ENCODE data around the gene STRA6.

Gene STRA6

DNA sequence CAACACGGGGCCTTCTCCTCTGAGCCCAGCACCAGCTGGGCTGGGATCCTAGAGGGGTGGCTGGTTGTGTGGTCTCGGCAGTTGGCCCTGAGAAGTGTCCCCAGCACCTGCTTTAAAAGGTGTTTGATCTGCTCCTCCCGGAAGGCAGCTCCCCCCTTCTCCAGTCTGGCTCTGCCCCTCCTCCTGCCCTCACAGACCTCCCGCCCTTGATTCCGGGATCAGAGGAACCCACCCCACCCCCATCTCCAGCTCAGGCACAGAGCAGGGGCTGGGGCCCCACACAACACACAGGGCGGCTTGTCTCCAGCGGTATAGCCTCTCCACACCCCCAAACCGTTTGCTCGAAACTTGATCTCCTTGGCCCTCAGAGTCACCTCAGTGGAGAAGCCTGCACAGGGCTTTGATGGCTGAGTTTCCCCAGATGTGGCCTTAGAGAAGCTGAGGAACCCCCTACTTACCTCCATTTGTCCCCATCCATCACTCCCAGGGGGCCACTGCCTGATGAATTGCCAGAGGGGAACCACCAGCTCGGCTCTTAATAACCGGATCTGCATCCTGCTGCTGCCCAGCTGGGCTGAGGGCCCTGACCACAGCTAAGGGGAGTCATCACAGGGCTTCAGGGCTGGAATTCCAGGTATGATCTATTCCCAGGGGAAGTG, 6.4 kb upstream of the STRA6 start:
- TF ChIP-seq, protein P1, sequence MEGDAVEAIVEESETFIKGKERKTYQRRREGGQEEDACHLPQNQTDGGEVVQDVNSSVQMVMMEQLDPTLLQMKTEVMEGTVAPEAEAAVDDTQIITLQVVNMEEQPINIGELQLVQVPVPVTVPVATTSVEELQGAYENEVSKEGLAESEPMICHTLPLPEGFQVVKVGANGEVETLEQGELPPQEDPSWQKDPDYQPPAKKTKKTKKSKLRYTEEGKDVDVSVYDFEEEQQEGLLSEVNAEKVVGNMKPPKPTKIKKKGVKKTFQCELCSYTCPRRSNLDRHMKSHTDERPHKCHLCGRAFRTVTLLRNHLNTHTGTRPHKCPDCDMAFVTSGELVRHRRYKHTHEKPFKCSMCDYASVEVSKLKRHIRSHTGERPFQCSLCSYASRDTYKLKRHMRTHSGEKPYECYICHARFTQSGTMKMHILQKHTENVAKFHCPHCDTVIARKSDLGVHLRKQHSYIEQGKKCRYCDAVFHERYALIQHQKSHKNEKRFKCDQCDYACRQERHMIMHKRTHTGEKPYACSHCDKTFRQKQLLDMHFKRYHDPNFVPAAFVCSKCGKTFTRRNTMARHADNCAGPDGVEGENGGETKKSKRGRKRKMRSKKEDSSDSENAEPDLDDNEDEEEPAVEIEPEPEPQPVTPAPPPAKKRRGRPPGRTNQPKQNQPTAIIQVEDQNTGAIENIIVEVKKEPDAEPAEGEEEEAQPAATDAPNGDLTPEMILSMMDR (IDR thresholded peaks at IDR 0.05), result no peak

DNA sequence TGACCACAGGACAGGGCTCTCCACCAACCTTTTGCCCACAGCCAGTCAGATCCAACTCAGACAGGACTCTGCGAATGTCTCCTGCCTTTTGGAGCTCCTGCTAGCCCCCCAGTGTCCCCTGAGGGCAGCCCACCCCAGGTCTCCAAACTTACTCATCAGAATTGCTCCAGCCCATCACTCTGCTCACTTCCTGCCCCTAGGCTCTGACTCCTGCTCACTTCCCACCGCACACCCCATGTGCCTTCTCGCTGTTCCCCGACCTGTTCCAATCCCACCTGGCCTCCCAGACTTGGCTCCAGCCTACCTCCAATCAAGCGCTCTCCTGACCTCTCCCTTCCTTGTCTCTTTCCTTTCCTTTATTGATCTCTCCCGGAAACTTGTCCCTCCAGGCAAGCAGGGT, 5.9 kb upstream of the STRA6 start:
- TF ChIP-seq, protein P1 (IDR thresholded peaks at IDR 0.05), result no peak

DNA sequence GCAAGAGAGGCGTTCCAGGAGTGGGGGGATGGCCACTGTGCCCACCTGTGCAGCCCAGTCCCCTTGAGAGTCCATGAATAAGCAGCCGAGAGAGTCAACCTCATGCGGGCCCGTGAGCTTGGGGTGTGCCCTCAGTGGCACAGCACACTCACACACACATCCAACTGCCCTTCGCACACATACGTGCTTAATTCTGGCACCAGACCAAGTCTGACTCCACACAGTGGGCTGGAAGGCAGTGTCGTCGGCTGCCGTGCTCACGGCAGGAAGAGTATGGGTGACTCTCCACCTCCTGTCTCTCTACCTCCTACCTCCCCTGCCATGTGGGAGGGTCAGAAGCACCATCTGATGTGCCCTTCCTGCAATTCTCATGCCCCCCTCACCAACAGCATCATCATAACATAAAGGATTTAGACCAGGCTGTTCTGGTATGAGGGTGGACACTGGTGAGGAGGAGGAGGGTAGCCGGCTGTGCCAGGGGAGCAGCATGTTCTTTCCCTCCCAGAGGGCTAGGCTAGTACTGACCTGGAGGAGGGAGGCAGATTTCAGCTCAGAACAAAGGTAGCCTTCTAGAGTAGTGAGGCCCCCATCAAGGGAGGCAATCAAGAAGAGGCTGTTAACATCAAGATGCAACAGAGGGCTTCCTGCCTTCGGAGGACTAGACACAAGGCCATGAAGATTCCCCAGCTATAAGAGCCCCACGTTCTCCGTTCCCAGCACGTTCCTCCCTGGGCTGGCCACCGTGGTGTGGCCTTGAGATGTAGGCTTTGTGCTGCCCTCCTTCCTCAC, 5.3 kb upstream of the STRA6 start:
- TF ChIP-seq, protein P1 (IDR thresholded peaks at IDR 0.05), result no peak

DNA sequence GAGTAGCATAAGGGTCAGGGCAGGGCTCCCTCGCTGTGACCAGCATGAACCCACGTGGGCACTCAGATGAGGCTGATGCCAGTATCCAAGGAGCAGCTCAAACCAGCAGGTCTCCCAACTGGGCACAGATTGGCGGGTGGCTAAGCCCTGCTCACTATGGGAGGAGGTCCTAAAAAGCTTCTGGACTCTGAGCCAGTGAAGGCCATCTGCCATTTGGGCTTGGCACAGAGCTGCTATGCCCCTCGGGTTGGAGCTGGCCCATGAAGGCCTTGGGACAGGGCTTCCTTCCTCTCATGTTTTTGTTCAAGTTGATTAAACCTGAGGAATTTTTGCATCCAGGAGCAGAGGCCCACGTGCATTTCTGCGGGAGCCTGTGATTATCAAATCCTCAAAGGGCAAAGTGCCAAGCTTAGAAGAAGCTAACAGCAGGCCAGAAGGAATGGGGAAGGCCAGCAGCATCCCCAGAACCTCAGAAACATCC, 4.3 kb upstream of the STRA6 start:
- TF ChIP-seq, protein P1 (IDR thresholded peaks at IDR 0.05), result no peak

GRCh38 chr15:74205582-74205947, 3.0 kb upstream of the STRA6 start:
- TF ChIP-seq, protein P1 (IDR thresholded peaks at IDR 0.05), result no peak

DNA sequence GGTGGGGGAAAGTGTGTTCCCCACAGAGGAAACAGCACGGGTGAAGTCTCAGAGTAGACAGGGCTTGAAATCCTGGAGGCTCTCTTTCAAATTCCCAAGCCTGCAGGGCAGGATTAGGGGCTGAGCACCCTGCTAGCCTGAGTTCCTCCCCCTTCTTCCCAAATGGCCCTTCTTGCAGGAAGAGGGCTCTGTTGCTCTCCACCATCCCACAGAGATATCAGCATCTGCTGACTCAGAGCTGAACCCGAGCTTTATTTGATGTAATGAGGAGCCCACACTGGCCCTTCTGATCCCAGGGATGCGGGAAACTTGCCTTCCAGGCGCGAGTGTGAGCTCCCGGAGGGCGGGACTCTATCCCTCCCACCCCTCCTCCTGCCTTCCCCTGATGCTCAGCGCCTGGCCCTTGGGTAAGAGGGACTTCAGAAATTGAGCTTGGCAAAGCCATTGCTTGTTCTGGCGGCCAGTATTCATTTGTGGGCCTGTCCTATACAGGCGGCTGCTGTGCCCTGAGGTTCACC, 1.4 kb upstream of the STRA6 start:
- TF ChIP-seq, protein P1 (IDR thresholded peaks at IDR 0.05), result no peak

- TF ChIP-seq, protein P1 (IDR thresholded peaks at IDR 0.05), result no peak
Measured at GRCh38 chr15:74201710-74202420, 722 bp downstream of the STRA6 start.
